ENCODE measurements around the gene RNF113B. TPM values are rescaled to one million over a fixed set of nuclear protein-coding genes. Genes with fewer than 3 reads are reported as not detected.

Gene RNF113B
- total and polyA plus RNA-seq, 2 of the 4 experiments (the other 2 are of a cell fraction): not detected

GRCh38 chr13:98222816-98223215, 45.7 kb upstream of the RNF113B start:
- Histone ChIP-seq H3K27ac (ENCODE audit: insufficient read depth, low read length) (0 out of 2 replicates have a peak overlapping the region, but pooled peaks have one; percentile 1), H3K4ac (ENCODE audit: low read depth, low read length) (peak overlapping the region; percentile 28; the same call in 1 of the 2 replicates), H3K23ac (ENCODE audit: low read depth, low read length) (no peak overlapping the region), H4K20me1 (ENCODE audit: insufficient read depth, low read length) (peaks cover 15% of the 10 kb centered on the region; the same call in 1 of the 2 replicates), H3K9me1 (ENCODE audit: insufficient read depth, low read length) (peaks cover 33% of the 10 kb centered on the region), H2BK15ac (ENCODE audit: low read depth, low read length) (no peak overlapping the region), H3K9me3 (ENCODE audit: control insufficient read depth, insufficient read depth, low read length) (no peaks in the 10 kb centered on the region), H3K27me3 (ENCODE audit: control insufficient read depth, insufficient read depth, low read length) (no peaks in the 10 kb centered on the region), H4K5ac (ENCODE audit: low read depth, low read length) (no peak overlapping the region), H2BK5ac (ENCODE audit: low read depth, low read length, poor library complexity, severe bottlenecking) (no peak overlapping the region), H2AK5ac (ENCODE audit: low read depth, low read length) (peak overlapping the region; percentile 43; the same call in 1 of the 2 replicates), H3K18ac (ENCODE audit: low read depth, low read length) (no peak overlapping the region), H2AFZ (replicated peaks; ENCODE audit: low read length, poor library complexity) (no peak overlapping the region), H2AK9ac (replicated peaks; ENCODE audit: low read depth, low read length, poor library complexity) (no peak overlapping the region), H2BK120ac (ENCODE audit: low read depth, low read length) (no peak overlapping the region), H3K4me3 (ENCODE audit: insufficient read depth, low read depth, low read length) (no peak overlapping the region), H2BK20ac (ENCODE audit: low read depth, low read length) (no peak overlapping the region), H3K36me3 (ENCODE audit: control insufficient read depth, insufficient read depth, low read length) (peaks cover 17% of the 10 kb centered on the region), H3K56ac (ENCODE audit: extremely low read depth, insufficient read depth, low read length) (no peak overlapping the region), H3K79me1 (ENCODE audit: low read depth in 1 of 2, low read length in 2 of 2) (peaks cover 59 to 92% of the 10 kb centered on the region in 2 experiments), H4K91ac (ENCODE audit: insufficient read depth, low read depth, low read length) (no peak overlapping the region), H3K4me2 (ENCODE audit: low read depth, low read length) (no peak overlapping the region), H4K8ac (ENCODE audit: low read depth in 2 of 2, low read length in 2 of 2) (peak overlapping the region in 1 of 2 experiments; percentile 13; a peak in 1 of 4 replicates), H3K14ac (replicated peaks; ENCODE audit: low read depth, low read length) (no peak overlapping the region), H3K4me1 (ENCODE audit: control insufficient read depth, insufficient read depth, low read length) (peaks cover 27% of the 10 kb centered on the region), H3K9ac (ENCODE audit: low read depth, low read length) (no peak overlapping the region)
- in situ Hi-C loops (cut with MboI; ENCODE audit: low sequenced_read_pairs): no loop called here
- dilution Hi-C loops (cut with HindIII; ENCODE audit: low sequenced_read_pairs, unreplicated experiment): no loop called here
- no peak for TF ChIP-seq MXI1 (IDR thresholded peaks at IDR 0.05; ENCODE audit: borderline replicate concordance, low read depth, low read length)
- WGBS, 2 experiments (ENCODE audit: extremely low coverage in 2 of 2, insufficient read length in 1 of 2): 100% methylated on average over 1 of the region's 7 CpGs; no CpG with 5 or more reads in 1 of the 2 experiments
- intact Hi-C loops (cut with micrococcal nuclease): no loop called here
- BruUV-seq (replicated peaks): no TSS peak
- ATAC-seq (ENCODE audit: low read depth) (no peak), DNase-seq (no peak)
- ChIA-PET CTCF (no interaction called here), POLR2A (ENCODE audit: unreplicated experiment) (no interaction called here)
